Forelimb muscle (tissue), 1 donor: ENCODE results near the gene MRTFA. TPM values are rescaled to one million over a fixed set of nuclear protein-coding genes. Genes with fewer than 3 reads are reported as not detected.

Experiments
- DNase-seq: peaks from one replicate; pipeline ENCODE4 v3.0.0-alpha.2; 2013; ENCODE audit warnings: low read depth
- polyA plus RNA-seq: library from polyadenylated mRNA; unstranded; fragments of 120-200 nt; gene quantifications from one replicate; pipeline ENCODE4 v1.2.1, GENCODE V29; 2013; ENCODE audit not compliant: insufficient read length

MRTFA gene
- polyA plus RNA-seq, 1 donor = 25.8 TPM

DNA sequence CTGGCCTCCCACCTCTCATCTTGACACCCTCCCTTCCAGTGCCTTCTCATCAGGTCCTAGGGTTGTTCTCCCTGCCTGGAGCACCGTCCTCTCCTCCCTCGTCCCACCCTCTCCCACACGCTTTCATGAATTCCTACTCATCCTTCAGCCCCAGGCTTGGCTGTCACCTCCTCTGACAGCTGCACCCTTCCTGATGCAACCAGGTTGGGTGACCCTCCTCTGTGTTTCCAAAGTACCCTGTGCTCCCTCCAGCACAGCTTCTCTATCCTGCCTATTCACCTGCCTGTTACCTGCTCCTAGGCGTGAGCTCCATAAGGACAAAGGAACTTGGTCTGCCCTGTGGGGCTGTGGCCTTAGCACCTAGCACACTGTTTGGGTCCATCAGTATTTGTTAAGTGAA, 207.7 kb downstream of the MRTFA start:
- no peak for DNase-seq

DNA sequence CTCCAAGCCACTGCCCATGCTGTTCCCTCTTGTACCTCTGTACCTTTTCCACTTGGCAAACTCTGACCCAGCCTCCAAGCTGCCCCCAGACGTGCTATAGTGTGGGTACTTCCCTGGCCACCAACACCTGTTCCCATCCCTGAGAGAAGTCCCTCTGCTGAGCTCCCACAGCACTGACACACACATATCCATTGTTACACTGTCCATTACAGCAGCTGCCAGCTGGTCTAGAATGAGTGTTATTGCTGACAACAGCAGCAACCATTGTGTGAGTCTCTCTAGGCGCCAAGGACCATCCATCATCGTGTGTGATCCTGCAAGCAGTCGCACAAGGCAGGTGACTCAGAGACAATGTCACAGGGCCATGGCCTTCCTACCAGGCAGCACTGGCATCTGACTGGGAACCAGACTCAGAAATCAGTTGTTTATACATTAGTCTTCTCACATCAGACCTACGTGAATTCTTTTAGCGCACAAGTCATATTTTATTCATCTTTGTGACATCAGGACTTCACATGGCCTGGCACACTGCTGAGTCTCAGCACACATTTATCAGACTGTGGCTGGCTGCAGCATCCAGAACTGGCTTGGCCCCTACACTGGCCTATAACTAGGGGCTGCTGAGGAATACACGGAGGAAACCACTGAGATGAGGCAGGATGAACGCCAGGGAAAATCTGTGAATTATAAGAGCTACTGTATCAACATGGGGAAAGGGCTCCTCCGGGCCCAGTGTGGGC, 209.8 kb downstream of the MRTFA start:
- DNase-seq = no peak

DNA sequence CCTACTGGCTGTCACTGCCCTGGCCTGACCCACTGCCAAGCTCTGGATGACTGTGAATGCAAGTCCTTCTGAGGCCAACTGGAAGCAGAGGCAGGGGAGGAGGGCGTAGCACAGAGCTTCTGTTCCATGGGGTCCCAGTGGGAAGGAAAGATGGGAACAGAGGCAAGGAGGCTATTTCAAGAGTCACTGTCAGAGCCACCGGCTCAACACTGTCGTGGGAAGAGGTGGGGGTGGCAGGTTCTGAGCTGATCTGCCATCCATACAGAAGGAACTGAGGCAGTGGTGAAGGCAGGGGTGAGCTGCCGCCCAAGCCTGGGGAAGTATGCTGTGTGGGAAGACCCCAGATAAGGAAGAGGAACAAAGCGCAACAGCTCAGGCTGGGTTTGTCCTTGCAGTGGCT, 211.4 kb downstream of the MRTFA start:
- no peak for DNase-seq

DNA sequence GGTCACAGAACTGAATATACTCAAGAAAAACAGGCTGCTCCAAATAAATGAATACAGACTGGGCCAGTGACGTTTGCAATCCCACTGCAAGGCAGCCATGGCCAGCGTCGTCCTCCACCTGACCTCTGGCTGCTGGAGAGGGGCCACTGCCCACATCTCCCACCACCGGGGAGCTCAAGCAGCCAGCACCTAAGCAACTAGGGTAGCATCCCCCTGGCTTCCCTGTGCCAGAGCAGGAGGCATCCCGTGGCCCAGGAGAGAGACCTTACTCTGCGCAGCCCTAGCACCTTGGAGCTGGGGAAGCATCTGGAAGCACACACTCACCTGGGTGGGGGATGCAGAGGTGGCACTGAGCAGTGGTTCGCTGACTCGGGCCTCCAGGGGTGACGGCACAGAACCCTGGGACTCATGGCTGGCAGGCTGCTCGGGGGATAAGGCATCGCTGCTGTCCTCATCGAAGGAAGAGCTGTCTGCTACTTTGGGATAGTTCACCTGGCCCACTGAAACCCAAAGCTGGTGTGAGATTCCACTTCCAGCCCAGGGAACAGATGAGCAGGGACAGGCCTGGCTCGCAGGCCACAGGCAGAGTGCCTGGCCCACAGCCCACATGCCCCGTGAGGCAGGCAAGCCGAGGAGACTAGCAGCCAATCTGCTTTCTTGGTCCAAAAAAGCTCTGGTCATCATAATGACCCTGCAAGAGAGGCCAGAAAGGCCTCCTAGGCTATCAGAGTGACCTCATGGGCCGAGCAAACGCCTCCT, 212.5 kb downstream of the MRTFA start:
- DNase-seq = no peak

DNA sequence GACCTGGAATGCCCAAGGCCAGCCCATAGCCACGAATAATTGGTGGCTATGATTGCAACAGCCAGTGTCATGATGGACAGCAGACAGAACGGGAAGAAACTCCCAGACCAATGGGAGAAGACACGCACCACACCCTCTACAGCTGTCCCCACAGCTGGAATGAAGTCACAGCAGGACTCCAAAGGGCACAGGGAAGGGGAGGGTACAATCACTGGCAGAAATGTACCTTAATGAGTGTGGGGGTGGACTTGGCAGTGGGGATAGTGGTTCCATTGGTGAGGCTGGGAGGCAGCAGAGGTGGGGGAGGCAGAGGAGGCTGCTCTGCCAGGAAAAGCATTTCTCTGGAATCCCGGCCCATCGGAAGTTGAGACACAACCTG, 213.2 kb downstream of the MRTFA start:
- no peak for DNase-seq

DNA sequence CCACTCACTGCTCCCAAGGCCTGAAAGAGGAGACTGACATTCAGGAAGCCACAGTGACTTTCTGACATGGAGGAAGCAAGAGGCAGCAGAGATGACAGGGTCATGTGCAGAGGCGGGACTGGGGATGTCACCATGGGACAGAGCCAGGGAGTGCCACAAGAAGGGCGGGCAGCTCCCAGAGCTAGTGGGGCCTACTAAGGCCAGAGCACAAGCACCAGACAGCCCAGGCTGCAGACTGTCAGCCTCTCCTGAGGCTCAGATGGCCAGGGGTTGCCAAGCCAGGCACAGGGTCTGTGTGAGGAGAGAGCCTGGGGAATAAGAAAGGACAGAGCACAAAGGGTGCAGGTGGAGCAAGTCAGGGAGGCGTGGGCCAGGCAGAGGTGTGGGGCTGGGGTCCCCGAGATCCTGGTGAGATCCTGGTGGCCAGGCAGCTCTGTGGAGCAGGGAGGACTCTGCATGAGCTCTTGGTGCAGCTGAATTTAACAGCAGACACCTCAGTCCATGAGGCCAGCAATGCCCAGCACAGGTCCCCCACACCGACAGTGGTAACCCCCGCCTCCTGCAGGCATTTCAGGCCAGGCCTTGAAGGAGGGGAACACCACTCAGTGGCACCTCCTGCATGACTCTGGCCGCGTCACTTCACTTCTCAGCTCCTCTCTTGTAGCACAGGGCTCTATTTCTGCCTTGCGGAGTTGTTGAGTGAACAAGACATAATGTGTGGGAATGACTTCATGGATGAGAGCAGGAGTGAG, 213.8 kb downstream of the MRTFA start:
- no peak for DNase-seq

DNA sequence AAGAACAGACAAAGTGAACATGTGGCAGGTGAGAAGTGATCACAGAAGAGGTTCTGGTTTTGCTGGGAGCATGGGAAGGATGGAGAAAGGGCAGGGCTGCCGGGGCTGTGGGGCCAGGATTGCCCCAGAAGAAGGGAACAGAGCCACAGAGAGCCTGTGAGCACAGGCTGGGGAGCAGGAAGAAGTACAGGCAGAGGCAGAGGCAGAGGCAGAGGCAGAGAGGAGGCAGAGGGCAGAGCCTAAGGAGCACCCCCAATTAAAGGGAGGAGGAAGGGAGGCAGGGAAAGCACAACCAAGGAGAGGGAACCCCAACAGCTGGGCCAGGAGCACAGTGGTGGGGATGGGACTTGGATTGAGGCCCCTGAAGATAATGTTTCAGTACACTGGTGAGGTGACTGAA, 214.6 kb downstream of the MRTFA start:
- no peak for DNase-seq

DNA sequence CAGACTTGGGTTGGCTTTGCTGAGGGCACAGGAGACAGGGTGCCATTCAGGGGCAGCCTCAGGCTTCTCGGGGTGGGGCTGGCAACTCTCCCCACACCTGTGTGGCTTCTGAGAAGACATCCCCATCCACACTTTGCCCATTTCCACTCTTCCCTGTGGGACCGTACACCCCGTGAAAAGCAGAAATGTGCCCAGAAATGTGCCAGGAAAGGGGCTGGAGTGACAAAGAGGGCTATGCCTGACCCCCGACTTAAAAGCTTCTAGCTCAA, 215.5 kb downstream of the MRTFA start:
- DNase-seq = no peak

DNA sequence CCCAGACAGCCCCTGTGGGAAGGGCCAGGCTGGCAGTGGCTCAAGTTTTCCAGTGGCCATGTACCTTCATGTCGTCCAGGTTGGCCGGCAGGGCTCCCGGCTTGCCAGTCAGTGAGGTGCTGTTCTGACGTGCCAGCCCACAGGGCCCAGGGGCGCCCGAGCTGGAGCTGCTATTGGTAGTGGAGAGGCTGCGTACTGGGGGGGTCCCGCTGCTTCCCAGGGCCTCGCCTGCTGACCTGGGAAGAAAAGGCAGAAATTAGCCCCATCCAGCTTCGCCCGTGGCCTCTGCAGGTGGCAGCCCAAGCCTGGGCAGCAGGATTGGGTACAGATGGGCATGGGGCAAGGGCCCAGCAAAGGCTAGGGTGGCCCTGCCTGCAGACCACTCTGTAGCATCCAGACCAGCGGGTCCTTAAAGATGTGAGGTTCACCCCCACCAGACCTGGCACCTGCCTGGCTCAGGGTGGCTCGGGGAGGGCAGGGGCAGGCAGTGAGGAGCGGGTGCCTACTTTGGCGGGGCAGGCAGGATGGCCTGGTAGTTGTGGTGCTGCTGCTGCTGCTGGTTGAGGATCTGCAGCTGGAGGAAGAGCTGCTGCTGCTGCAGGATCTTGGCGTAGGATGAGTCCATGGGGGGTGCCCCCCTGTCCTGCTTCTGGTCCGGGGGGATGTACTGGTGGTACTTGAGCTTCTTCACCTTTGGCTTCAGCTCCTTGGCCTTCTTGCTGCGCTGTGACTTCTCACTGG, 216.0 kb downstream of the MRTFA start:
- DNase-seq = no peak

DNA sequence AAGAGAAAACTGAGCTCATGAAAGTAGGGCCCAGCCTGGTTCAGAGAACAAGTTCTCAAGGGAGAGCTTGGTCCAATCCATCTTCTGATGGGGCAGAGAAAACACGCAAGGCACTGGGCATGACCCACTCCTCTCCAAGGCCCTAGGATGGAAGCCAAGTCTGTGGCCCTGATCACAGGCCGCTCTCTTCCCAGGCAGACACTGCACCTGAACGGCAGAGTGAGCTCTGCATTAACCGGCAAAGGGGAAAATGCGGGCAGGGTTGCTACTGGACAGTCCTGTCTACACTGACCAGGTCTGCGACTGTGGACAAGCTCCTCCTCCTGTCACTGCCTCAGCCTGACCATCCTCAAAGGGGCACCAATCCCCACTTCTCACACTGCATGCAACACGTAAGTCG, 216.8 kb downstream of the MRTFA start:
- no peak for DNase-seq

DNA sequence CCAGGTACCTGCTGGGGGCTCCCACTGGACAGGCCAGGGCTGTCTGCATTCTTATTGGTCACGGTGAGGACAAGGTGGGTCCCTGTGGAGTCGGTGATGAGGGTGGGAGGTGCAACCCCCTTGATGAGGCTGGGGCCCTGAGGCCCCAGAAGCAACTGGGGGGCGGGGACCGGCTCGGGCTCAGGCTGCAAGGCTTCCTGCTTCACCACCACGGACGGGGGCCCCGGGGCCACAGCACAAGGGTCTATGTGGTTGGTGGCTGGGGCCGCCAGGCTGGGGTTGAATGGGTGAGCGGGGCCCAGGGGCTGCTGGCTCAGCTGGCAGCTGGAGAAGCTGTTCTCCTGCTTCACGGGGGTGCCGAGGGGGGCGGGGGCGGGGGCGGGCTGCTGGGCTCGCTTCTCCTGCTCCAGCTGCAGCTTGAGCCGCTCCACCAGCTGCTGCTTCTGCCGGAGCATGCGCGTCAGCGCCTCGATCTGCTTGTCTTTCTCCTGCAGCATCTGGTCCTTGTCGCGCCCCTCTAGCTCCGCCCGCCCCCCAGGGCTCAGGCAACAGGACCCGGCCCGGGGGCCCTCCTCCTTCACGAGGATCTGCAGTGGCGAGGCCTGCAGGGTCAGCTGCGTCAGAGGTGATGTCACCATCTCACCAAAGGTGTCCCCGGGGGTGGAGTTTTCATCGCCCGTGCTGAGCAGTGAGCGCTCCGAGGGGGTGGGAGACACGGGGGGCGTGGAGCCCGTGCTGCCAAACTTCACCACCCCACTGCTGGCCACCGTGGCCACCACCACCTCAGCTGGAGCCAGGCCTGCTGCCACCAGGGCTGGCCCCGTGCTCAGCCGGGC, 217.9 kb downstream of the MRTFA start:
- no peak for DNase-seq

DNA sequence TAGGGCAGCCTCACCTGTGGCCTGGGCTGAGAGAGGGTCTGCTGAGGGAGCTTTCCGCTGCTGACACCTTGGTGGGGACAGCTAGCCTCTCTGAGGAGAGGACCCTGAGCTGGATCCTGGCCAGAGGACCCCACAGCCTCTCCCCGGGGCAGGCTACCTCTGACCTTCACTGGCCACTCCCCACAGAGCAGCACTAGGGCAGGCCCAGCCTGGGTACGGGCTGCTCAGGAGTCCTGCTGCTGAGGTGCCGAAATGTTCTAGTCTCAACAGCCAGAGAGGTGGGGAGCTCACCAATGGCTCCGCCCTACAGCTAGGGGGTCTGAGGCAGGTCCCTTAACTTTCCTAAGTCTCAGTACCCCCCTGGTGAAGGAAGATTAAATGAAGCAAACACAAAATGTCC, 218.6 kb downstream of the MRTFA start:
- DNase-seq = no peak

DNA sequence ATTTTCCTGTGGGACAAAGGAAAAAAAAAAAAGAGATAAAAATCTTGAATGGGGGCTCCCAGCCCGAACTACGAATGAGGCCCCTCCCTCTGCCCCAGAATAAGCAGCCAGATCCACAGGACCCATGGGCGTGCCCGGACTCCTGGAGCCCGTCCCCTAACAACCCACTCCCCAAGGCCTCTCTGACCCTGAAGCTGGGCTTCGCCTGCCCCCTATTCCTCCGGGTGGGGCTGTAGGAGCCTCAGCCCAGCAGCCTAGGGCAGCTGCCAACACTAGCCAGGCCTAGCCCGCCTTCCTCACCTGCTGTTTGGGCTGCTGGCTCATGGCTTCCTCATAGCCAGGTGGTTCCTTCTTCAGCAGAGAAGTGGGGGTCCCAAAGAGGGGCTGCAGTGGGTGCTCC, 219.5 kb downstream of the MRTFA start:
- no peak for DNase-seq

DNA sequence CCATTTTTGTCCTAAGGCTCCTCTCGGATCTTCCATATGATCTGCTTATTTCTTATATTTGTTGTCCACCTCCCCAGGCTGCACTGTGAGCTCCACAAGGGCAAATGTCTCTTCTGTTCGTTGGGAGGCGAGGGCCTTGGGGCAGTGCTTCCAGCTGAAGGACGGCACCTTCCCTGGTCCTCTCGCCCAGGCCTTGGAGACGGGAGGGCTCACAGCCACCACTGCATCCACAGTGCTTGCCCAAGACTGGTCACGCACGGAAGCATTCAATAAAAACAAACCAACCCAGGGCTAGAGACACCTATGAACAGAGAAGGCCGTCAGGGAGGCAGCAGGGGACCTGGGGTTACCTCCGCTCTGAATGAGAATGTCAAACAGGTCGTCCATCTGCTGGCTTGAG, 219.9 kb downstream of the MRTFA start:
- no peak for DNase-seq

DNA sequence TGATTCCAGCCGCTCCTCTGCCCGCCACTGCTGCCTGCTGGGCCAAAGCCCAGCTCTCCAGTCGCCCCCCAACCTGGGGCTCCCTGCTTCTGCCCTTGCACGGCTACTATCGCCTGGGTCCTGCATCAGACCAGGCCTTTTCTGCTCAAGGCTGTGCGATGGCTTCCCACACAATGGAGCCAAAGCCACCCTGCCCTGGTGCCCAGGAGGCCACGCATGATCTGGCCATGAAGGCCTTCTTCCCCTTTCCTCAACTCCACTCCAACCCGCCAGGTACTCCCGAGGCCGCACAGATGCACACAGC, 220.3 kb downstream of the MRTFA start:
- no peak for DNase-seq

DNA sequence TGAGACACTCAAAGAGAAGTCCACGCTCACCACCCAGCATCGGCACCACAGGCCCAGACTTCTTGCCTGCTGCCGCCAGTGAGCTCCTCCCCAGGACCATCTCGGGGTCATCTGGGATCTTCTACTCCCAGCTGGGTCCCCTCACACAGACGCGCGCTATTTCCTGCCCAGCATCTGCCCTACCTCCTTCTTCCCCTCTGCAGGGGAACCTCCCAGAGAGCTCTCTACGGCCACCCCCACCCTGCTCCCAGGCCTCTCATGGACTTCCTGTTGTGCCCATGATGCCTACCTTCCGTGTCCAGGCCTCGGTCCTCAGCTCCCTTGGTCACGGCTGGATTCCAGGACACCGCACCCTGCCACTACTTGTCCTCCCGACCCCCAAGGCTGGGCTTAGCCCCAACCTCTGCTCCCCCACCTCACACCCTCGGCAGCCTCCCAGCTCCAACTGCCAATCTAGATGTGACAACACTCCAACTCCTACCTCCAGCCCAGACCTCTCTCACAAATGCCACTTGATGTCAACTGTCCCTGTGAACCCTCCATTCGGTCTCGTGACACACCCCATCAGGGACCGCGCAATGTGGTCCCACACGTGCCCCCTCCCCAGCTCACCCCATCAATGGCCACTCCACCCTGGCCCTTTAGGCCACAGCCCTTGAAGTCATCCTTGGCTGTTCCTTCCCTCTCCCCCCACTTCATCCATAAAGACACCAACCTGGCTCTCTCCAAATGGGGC, 220.8 kb downstream of the MRTFA start:
- no peak for DNase-seq

DNA sequence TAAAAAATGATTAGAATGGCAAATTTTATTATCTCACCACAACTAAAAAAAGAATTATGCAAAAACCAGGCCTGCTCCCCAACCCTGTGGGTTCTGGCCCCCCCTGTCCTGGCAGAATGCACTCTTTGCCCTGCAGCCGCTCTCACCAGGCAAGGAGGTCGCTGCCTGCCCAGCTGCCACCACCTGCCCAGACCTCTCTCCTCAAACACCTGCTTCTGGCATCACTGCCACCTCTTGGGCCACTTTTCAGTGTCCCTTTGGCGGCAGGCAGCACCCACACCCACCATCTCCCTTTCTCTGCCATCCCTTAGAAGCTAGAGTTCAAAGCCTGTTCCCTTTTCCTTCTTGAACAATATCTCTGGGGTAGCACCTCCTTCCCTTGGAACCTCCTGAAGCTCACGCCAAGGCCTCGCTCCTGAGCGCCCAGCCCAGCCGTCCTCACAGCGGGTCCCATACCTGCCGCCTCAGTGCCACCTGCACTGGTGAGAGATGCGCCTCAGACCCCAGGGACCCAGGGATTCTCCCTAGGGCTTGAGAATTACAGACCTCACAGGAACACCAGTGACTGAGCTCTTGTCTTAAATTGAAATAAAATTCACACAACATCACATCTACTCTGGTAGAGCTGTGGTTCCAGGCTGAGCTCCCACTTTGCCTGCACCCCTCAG, 221.5 kb downstream of the MRTFA start:
- DNase-seq = no peak

DNA sequence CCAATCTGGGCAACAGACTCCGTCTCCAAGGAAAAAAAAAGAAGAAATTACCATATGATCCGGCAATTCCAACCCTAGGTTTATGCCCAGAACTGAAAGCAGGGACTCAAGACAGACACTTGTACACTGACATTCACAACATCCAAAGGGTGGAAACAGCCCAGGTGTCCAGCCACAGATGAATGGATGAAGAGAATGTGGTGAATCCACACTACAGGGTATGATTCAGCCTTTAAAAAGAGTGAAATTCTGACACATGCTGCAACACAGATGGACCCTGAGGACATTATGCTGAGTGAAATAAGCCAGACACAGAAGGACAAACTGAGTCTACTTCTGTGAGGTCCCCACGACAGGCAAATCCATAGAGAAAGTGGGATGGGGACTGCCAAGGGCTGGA, 222.2 kb downstream of the MRTFA start:
- DNase-seq = no peak

DNA sequence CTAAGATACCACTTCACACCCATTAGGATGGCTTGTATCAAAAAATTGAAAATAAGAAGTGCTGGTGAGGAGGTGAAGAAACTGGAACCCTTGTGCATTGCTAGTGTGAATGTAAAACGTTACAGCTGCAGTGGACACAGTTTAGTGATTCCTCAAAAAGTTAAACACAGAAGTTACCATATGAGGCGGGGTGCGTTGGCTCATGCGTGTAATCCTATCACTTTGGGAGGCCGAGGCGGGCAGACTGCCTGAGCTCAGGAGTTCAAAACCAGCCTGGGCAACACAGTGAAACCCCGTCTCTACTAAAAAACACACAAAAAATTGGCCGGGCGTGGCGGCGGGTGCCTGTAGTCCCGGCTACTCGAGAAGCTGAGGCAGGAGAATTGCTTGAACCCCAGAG, 222.6 kb downstream of the MRTFA start:
- DNase-seq = no peak

DNA sequence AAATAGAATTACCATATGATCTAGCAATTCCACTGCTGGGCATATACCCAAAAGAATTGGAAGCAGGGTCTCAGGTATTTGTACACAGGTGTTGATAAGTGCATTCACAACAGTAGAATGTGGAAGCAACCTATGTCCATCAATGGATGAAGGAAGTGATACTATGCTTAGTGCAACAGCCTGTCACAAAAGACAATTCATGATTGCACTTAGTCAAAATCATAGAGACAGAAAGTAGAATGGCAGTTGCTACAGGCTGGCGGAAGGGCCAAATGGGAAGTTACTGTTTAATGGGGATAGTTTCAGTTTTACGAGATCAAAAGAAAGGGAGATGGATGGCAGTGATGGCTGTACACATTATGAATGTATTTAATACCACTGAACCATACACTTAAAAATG, 224.1 kb downstream of the MRTFA start:
- DNase-seq = no peak

DNA sequence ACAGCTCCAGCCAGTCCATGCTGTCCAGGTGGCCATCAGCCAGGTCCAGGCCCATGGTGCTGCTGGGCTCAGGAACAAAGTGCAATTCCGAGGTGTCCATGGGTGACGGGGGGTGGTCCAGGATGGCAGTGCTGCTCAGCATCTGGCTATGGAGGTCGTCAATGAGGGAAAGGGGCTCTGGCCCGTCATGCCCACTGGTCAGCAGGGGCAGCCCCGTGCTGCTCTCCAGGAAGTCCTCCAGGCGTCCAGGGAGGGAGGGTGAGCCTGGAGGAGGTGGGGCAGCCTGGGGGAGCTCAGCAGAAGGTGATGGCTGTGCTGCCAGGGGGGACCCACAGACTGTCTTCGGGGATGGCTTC, 225.0 kb downstream of the MRTFA start:
- DNase-seq = no peak
